HEK293T (cell line): Measurements from ENCODE around the gene MET.
"Not testable (repeated sequence)": the region's sequence is repeated elsewhere in the genome, so short reads cannot be mapped to it uniquely, and the experiment has no call there.

ENCODE experiments used
- CTCF ChIA-PET: fragments of 350-600 bp; formaldehyde crosslinking; extraction: SDS; loops from one replicate; lab custom pipeline; 2021; ENCODE audit warnings: antibody characterized with exemption, inconsistent platforms; lab: Yijun Ruan, JAX
- POLR2A ChIA-PET: fragments of 350-600 bp; formaldehyde crosslinking; extraction: SDS; loops from one replicate; lab custom pipeline; 2020; ENCODE audit warnings: antibody characterized with exemption, inconsistent platforms; lab: Yijun Ruan, JAX
- DNase-seq: peaks from one replicate; pipeline ENCODE4 v3.0.0; 2012; ENCODE audit warnings: mixed read lengths; ENCODE audit errors: extremely low spot score
- ARNT ChIP-seq: fragments of 450-650 bp; IDR thresholded peaks from 2 replicates; pipeline ENCODE4 v1.6.1; 2017; ENCODE audit warnings: mild to moderate bottlenecking
- BHLHE40 ChIP-seq: fragments of 450-650 bp; IDR thresholded peaks from 2 replicates; pipeline ENCODE4 v1.6.1; 2016; ENCODE audit warnings: mild to moderate bottlenecking, moderate library complexity, borderline replicate concordance
- CTBP1 ChIP-seq: fragments of 450-650 bp; IDR thresholded peaks from 2 replicates; pipeline ENCODE4 v1.6.1; 2016; ENCODE audit warnings: borderline replicate concordance
- ELF4 ChIP-seq: fragments of 450-650 bp; IDR thresholded peaks from 2 replicates; pipeline ENCODE4 v1.6.1; 2017; ENCODE audit warnings: antibody characterized with exemption
- FOXA1 ChIP-seq: fragments of 450-650 bp; IDR thresholded peaks from 2 replicates; pipeline ENCODE4 v1.6.1; 2016; ENCODE audit warnings: mild to moderate bottlenecking
- FOXK2 ChIP-seq: fragments of 450-650 bp; IDR thresholded peaks from 2 replicates; pipeline ENCODE4 v1.6.1; 2016; ENCODE audit warnings: mild to moderate bottlenecking
- FOXM1 ChIP-seq: fragments of 450-650 bp; IDR thresholded peaks from 2 replicates; pipeline ENCODE4 v1.6.1; 2017; ENCODE audit warnings: mild to moderate bottlenecking, borderline replicate concordance
- HDGF ChIP-seq: fragments of 450-650 bp; IDR thresholded peaks from 2 replicates; pipeline ENCODE4 v1.6.1; 2017; ENCODE audit warnings: antibody characterized with exemption, borderline replicate concordance
- L3MBTL2 ChIP-seq: fragments of 450-650 bp; conservative IDR thresholded peaks from 2 replicates; pipeline ENCODE4 v1.6.1; 2016; ENCODE audit warnings: mild to moderate bottlenecking
- LEF1 ChIP-seq: fragments of 450-650 bp; IDR thresholded peaks from 2 replicates; pipeline ENCODE4 v1.6.1; 2017; ENCODE audit warnings: mild to moderate bottlenecking, borderline replicate concordance
- NFRKB ChIP-seq: fragments of 450-650 bp; IDR thresholded peaks from 2 replicates; pipeline ENCODE4 v1.6.1; 2016; ENCODE audit warnings: mild to moderate bottlenecking, moderate library complexity
- PKNOX1 ChIP-seq: fragments of 450-650 bp; IDR thresholded peaks from 2 replicates; pipeline ENCODE4 v1.6.1; 2016
- SP1 ChIP-seq: fragments of 450-650 bp; IDR thresholded peaks from 2 replicates; pipeline ENCODE4 v1.6.1; 2017
- SUZ12 ChIP-seq: fragments of 450-650 bp; IDR thresholded peaks from 2 replicates; pipeline ENCODE4 v1.6.1; 2016; ENCODE audit warnings: mild to moderate bottlenecking
- TARDBP ChIP-seq: fragments of 450-650 bp; IDR thresholded peaks from 2 replicates; pipeline ENCODE4 v1.6.1; 2016
- ZNF384 ChIP-seq: fragments of 450-650 bp; IDR thresholded peaks from 2 replicates; pipeline ENCODE4 v1.6.1; 2016

The MET gene

GRCh38 chr7:116653646-116654045 lies 18.4 kb upstream of the MET start:
- TF ChIP-seq LEF1: no peak
- TF ChIP-seq TARDBP: no peak
- no peak for TF ChIP-seq ARNT
- TF ChIP-seq FOXK2: no peak
- TF ChIP-seq CTBP1: no peak
- no peak for TF ChIP-seq SP1
- TF ChIP-seq PKNOX1: no peak
- TF ChIP-seq FOXM1: no peak
- no peak for TF ChIP-seq SUZ12
- no peak for TF ChIP-seq HDGF
- no peak for TF ChIP-seq ZNF384
- TF ChIP-seq BHLHE40: no peak
- no peak for TF ChIP-seq ELF4
- TF ChIP-seq FOXA1: no peak
- no peak for TF ChIP-seq L3MBTL2
- TF ChIP-seq NFRKB: no peak
- POLR2A ChIA-PET: no interaction called here
- no peak for DNase-seq
- CTCF ChIA-PET: interaction anchor here (0.9 to 1.5 kb wide), 2 partner anchors 19 to 128 kb away, joined by 3 read pairs; no protein-coding TSS in a partner anchor

DNA sequence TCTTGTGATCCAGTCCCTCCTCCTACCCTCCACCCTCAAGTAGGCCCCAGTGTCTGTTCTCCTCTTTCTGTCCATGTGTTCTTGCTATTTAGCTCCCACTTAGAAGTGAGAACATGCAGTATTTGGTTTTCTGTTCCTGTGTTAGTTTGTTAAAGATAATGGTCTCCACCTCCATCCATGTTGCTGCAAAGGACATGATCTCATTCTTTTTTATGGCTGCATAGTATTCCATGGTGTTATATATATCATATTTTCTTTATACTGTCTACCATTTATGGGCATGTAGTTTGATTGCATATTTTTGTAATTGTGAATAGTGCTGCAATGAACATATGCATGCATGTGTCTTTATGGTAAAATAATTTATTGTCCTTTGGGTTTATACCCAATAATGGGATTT lies 12.7 kb upstream of the MET start:
- POLR2A ChIA-PET, CTCF ChIA-PET, DNase-seq: not testable (repeated sequence)

DNA sequence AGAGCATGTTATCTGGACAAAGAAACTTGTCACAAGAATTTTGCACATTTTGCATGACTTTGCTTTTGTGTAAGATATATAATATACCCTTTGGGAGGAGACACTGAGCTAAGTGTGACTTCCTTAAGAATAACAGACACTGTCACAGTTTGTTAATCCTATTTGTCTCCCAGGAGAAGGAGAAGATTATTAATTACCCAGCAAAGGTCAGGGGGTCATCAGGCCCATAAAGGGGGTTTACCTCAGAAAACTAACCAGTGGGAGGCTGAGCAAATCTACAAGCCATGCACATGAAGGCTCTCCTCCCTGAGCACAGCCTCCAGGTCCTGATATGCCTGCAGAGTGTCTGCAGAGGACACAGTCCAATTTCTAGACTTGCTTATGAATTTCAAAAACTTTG lies 10.1 kb upstream of the MET start:
- ChIA-PET POLR2A (no interaction called here), CTCF (no interaction called here)

GRCh38 chr7:116663744-116664143 lies 8.3 kb upstream of the MET start:
- TF ChIP-seq SP1 (no peak), CTBP1 (no peak), ELF4 (no peak), LEF1 (no peak), BHLHE40 (no peak), FOXM1 (no peak), TARDBP (no peak), FOXK2 (no peak), FOXA1 (no peak), PKNOX1 (no peak), ARNT (no peak), L3MBTL2 (no peak), ZNF384 (no peak), SUZ12 (no peak), NFRKB (no peak), HDGF (no peak)
- ChIA-PET CTCF (no interaction called here), POLR2A (no interaction called here)
- DNase-seq: no peak

More for the DNA sequence above, 10.1 kb upstream of the MET start:
- no peak for DNase-seq
- TF ChIP-seq CTBP1: no peak
- no peak for TF ChIP-seq SUZ12
- no peak for TF ChIP-seq L3MBTL2
- TF ChIP-seq FOXK2: no peak
- TF ChIP-seq FOXM1: no peak
- TF ChIP-seq NFRKB: no peak
- TF ChIP-seq ARNT: no peak
- TF ChIP-seq TARDBP: no peak
- TF ChIP-seq PKNOX1: no peak
- TF ChIP-seq ZNF384: no peak

DNA sequence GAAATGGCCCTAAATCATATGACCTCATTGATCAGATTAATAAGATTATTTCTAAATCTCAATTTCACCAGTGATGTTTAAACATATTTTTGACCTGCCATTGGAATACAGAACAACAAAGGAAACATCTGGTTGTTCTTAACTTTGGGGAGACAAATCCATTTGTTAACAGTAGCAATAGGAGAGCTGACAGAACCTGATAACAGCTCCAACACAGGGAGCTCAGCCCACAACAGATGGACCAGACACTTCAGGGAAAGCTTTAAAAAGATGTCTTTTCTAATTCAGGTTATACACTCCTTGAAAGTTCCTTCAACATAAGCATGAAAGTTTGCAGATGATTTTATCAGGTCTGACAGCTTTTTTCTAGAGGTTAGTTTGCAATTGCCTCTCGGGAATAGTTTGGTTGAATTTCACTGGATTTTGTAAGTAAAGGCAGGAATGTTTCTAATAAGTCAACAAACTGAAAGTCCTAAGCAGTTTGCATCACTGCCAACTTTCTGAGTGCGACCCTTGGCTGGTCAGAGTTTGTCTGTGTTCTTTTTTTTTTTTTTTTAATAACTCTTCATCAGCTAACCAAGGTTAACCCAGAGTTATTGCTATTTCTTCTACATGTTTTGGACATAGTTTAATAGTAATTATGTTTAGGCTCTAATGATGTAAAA lies 6.5 kb upstream of the MET start:
- no peak for DNase-seq
- no peak for TF ChIP-seq HDGF
- TF ChIP-seq FOXA1: no peak
- TF ChIP-seq LEF1: no peak
- ChIA-PET POLR2A (no interaction called here), CTCF (no interaction called here)

- POLR2A ChIA-PET: no interaction called here
- DNase-seq: no peak
These were observed 2.2 kb upstream of the MET start for GRCh38 chr7:116669769-116670168.

More at GRCh38 chr7:116669769-116670168, 2.2 kb upstream of the MET start:
- TF ChIP-seq FOXM1 (no peak), PKNOX1 (no peak), CTBP1 (no peak)
- CTCF ChIA-PET: no interaction called here
